Cardiac muscle cell (in vitro differentiated cells and primary cell): ENCODE data around the gene ABCC11. TPM values are rescaled to one million over a fixed set of nuclear protein-coding genes. Genes with fewer than 3 reads are reported as not detected.

Experiments used
- DNase-seq, 2 donors: peaks; one replicate each; pipeline versions ENCODE4 v3.0.0 to v3.0.0-alpha.2; 2010 to 2017; ENCODE audit warnings: low read depth in 1 of 2, low spot score in 1 of 2
- H3K27ac ChIP-seq: fragments of 200-600 bp; sonication (generic); 2 replicates; pipeline ENCODE4 v1.5.1; 2016
- H3K27me3 ChIP-seq: fragments of 200-600 bp; sonication (generic); 2 replicates; pipeline ENCODE4 v1.6.0; 2016; ENCODE audit warnings: control low read depth
- H3K36me3 ChIP-seq: fragments of 200-600 bp; sonication (generic); 2 replicates; pipeline ENCODE4 v1.5.1; 2016; ENCODE audit warnings: control low read depth
- H3K4me1 ChIP-seq: fragments of 200-600 bp; sonication (generic); 2 replicates; pipeline ENCODE4 v1.8.1; 2017; ENCODE audit warnings: low read depth, mild to moderate bottlenecking, mixed run types
- H3K4me3 ChIP-seq: fragments of 200-600 bp; sonication (generic); 2 replicates; pipeline ENCODE4 v1.5.1; 2016; ENCODE audit warnings: mild to moderate bottlenecking
- H3K9me3 ChIP-seq: fragments of 200-600 bp; sonication (generic); 2 replicates; pipeline ENCODE4 v1.5.1; 2017; ENCODE audit warnings: low read depth, mild to moderate bottlenecking, control low read depth
- CTCF ChIP-seq: IDR thresholded peaks from 2 replicates; pipeline ENCODE4 v1.5.1; 2012; ENCODE audit warnings: low read depth, mild to moderate bottlenecking, low read length
- polyA plus RNA-seq: library from polyadenylated mRNA; unstranded; fragments of >200 nt; fragmentation: Nextera tagmentation; extraction: Ambion mirVana; gene quantifications from 2 replicates; pipeline ENCODE4 v1.2.1, GENCODE V29; 2016
- total RNA-seq: library from RNA; depleted of rRNA; stranded (reverse); fragments of >200 nt; gene quantifications from 2 replicates; pipeline ENCODE4 v1.2.3, GENCODE V29; 2016

Gene ABCC11
- total and polyA plus RNA-seq, 2 experiments from 2014 or later: 0.05 to 0.18 TPM

GRCh38 chr16:48201515-48202201, 45.7 kb downstream of the ABCC11 start:
- no peak for TF ChIP-seq CTCF
- H3K27me3 ChIP-seq: no peaks in the 10 kb centered on the region
- no peak overlapping the region for H3K27ac ChIP-seq
- H3K36me3 ChIP-seq: no peaks in the 10 kb centered on the region
- no peaks in the 10 kb centered on the region for H3K9me3 ChIP-seq
- DNase-seq: no peak
- H3K4me1 ChIP-seq: no peaks in the 10 kb centered on the region
- no peak overlapping the region for H3K4me3 ChIP-seq

DNA sequence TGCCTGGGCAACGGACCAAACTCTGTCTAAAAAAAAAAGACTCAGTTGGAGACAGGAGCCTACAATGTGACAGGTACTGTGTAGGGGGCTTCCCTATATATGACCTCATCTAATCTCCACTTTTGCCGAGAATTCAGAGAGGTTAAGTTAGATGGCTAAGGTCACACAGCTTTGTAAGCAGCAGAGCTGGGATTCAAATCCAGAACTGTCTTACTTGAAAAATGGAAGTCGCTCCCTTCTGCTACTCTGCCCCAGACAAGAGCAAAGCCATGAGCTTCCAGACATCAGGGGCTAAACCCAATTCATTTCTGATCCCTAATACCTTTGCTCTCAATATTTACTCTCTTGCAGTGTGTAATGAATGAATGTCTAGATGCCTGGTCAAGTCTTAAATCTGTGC, 50.0 kb downstream of the ABCC11 start:
- DNase-seq: no peak
- Histone ChIP-seq H3K27ac (no peak overlapping the region), H3K4me1 (no peaks in the 10 kb centered on the region), H3K36me3 (no peaks in the 10 kb centered on the region), H3K4me3 (no peak overlapping the region), H3K27me3 (no peaks in the 10 kb centered on the region), H3K9me3 (no peaks in the 10 kb centered on the region)
- TF ChIP-seq CTCF: no peak

DNA sequence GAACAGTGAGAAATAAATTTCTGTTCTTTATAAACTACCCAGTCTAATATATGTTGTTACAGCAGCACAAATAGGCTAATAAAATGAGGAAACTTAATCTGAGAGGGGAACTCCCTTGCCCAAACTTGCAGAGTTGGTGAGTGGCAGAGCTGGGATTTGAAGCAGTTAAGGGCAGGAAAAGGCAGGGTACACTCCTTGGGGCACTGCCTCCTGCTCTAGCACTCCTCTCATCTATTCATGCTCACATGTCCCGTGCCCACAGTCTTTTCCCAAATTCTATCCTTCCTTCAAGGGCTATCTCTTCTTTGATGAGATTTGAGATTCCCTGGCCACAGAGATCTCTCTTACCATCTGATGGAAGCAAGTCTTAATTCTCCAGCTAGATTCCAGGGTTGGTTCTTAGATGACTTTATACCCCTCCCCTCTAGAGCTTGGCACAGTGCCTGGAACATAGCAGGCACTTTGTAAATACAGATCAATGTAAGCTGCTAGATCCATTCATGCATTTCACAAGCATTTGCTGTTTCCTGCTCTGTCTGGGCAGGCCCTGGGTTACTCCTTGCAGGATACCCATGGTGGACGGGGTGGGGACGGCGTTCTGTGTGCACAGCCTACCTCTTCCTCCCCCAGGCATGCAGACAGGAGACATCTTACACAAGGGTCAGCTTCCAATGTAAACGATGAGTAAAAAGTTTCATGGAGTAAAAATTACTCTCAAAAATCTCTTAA, 52.3 kb downstream of the ABCC11 start:
- no peaks in the 10 kb centered on the region for H3K4me1 ChIP-seq
- no peak overlapping the region for H3K27ac ChIP-seq
- no peak for TF ChIP-seq CTCF
- H3K4me3 ChIP-seq: no peak overlapping the region
- H3K9me3 ChIP-seq: no peaks in the 10 kb centered on the region
- no peaks in the 10 kb centered on the region for H3K27me3 ChIP-seq
- peak in 1 of 2 donors; percentile 36 for DNase-seq
- no peaks in the 10 kb centered on the region for H3K36me3 ChIP-seq

DNA sequence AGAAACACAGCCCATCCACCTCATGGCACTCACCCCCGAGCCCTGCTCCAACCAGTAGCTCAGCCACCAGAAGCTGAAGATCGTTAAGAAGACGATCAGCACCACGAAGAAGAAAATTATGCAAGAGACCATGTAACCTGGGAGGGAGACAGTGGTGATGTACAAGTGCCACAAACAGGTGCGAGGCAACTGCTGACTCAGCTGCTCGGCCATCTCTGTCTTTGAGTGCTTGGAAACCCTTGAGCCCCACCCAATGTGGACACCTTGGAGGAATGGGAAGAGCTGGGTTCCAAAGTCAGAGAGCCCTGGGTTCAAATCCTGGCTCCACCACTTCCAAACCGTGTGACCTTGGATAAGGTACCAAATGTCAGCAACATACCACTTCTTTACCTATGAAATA, 53.5 kb downstream of the ABCC11 start:
- Histone ChIP-seq H3K4me1 (no peaks in the 10 kb centered on the region), H3K9me3 (no peaks in the 10 kb centered on the region), H3K4me3 (no peak overlapping the region), H3K27me3 (no peaks in the 10 kb centered on the region), H3K27ac (no peak overlapping the region), H3K36me3 (no peaks in the 10 kb centered on the region)
- no peak for TF ChIP-seq CTCF
- no peak for DNase-seq

DNA sequence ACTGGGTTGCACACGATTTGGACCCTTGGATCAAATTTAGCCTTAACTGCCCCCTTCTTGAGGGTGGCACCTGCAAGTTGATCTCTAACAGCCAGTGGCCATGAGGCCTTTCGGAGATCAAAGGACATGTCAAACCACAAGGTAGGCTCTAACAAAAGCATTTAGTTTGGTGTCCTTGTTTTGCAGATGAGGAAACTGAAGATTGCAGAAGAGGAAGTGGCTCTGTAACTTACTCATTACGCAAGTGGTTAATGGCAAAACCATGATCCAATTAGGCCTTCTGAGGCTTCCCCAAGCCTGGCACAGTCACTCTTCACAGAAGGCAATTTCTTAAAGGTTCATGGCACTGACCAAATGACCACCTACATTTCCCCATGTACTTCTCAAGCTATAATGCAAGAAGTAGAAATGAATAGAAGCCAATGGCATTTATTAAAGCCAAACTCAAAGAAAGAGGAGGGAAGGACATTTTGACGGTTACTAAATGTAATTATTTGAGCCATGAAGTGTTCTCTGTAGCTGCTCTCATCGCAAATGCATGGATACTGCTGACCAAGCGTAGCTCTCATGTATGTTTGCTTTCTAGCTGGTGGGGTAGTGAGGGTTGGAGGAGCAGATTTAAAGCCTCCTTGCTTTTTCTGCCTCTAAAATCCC, 58.8 kb downstream of the ABCC11 start:
- Histone ChIP-seq H3K9me3 (no peaks in the 10 kb centered on the region), H3K27me3 (no peaks in the 10 kb centered on the region), H3K4me1 (no peaks in the 10 kb centered on the region), H3K36me3 (no peaks in the 10 kb centered on the region), H3K4me3 (no peak overlapping the region), H3K27ac (no peak overlapping the region)
- no peak for TF ChIP-seq CTCF
- peak in 1 of 2 donors; percentile 10 for DNase-seq
